ENCODE measurements around the gene TRPM7. TPM values are rescaled to one million over a fixed set of nuclear protein-coding genes. Genes with fewer than 3 reads are reported as not detected.

The TRPM7 gene
- total and polyA plus RNA-seq, 4 experiments from 2014 or later: 12.2 to 66.7 (median 40.1) TPM

DNA sequence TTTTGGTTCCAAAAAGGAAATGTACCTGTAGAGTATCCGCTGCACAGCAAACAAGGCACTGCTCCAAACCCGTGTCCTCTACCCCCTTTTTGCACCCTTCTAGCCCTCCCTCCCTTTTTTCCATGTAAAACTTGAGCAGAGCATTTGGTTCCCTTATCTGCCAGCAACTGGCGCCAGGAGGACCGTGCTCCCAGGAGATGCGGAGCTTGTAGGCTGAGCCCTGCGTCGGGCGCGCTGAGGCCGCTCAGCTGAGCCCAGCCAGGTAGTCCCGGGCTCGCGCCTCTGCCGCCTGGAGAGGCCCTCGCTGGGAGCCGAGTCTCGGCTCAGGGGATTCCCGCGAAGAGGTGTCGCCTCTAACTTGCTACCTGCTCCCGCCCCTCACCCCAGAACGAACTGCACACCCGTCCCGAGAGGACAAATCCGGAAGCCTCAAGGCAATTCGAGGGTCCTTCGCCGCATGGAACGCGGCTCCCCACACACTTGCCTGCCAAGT, 575 bp downstream of the TRPM7 start:
- Mint-ChIP-seq H3K9me3 (peaks cover 0 to 5% (median 0%) of the 10 kb centered on the region in 8 donors), H3K4me1 (peaks cover 38 to 67% (median 51%) of the 10 kb centered on the region in 4 donors), H3K27ac (peak overlapping the region; percentile 98 to 100 (median 99)), H3K4me3 (peak overlapping the region; percentile 98 to 100 (median 99)), H3K36me3 (peaks cover 5 to 37% of the 10 kb centered on the region in 2 donors), H3K27me3 (no peaks in the 10 kb centered on the region)
- CTCF ChIA-PET (ENCODE audit: partially characterized antibody): interaction anchor here (1.7 to 2.3 kb wide), 2 partner anchors 10 to 223 kb away, joined by 6 to 8 read pairs; partner anchors contain the start of gene AP4E1
- H3K27me3 ChIP-seq (ENCODE audit: insufficient read depth, low read length): no peaks in the 10 kb centered on the region
- intact Hi-C loops (cut with micrococcal nuclease): loop anchor here (1.0 to 2.0 kb wide), 6 partner anchors 11 to 1065 kb away; partner anchors contain the start of genes DTWD1, FAM227B, SPPL2A and USP8
- POLR2A ChIA-PET (ENCODE audit: partially characterized antibody): interaction anchor here (1.0 to 2.3 kb wide), 9 partner anchors 9 to 331 kb away, joined by 3 to 14 read pairs (median 7); partner anchors contain the start of genes AP4E1, GABPB1 and SPPL2A
- H3K4me1 ChIP-seq (ENCODE audit: insufficient read depth, low read length): peaks cover 58% of the 10 kb centered on the region
- H3K36me3 ChIP-seq (ENCODE audit: insufficient read depth, low read length): no peaks in the 10 kb centered on the region
- peak in 4 of 5 donors; percentile 70 to 93 (median 76) for DNase-seq
- H3K9me3 ChIP-seq (ENCODE audit: control insufficient read depth in 1 of 2, low read length in 2 of 2): no peaks in the 10 kb centered on the region
- peak overlapping the region; percentile 99 for H3K27ac ChIP-seq (ENCODE audit: low read depth, low read length)
- H3K4me3 ChIP-seq (ENCODE audit: low read length in 2 of 2): peak overlapping the region; percentile 89 to 99

DNA sequence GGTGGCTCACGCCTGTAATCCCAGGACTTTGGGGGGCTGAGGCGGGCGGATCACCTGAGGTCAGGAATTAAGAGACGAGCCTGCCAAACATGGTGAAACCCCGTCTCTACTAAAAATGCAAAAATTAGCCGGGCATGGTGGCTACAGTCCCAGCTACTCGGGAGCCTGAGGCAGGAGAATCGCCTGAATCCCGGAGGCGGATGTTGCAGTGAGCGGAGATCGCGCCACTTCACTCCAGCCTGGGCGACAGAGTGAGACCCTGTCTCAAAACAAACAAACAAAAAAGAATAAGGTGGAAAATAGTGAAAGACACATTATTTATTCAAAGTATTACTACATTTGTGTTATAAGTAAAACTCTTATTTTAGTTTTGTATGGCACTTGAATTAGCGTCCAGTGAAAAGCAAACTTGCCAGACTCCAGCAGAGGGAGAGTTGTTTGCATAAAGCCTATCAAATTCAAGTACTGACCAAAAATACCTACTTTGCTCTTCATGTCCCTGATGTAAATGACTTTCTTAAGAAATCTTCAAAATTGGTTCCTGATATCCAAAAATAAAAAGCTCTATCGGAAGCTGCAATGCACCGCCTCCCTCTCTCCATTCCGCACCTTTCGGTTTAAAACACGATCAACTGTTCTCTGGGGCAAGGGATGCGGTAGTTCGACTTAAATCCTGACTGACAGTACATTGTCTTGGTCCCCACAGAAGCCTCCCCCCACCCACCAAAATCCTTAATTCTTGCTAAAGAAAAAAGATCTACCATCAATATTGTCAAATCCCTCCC, 1.2 kb downstream of the TRPM7 start:
- no peaks in the 10 kb centered on the region for H3K9me3 ChIP-seq (ENCODE audit: control insufficient read depth in 1 of 2, low read length in 2 of 2)
- peak overlapping the region; percentile 89 to 99 for H3K4me3 ChIP-seq (ENCODE audit: low read length in 2 of 2)
- intact Hi-C loops (cut with micrococcal nuclease): no loop called here
- CTCF ChIA-PET (ENCODE audit: partially characterized antibody): interaction anchor here (1.7 to 2.3 kb wide), 2 partner anchors 10 to 224 kb away, joined by 6 to 8 read pairs; partner anchors contain the start of gene AP4E1
- peak overlapping the region; percentile 99 for H3K27ac ChIP-seq (ENCODE audit: low read depth, low read length)
- POLR2A ChIA-PET (ENCODE audit: partially characterized antibody): interaction anchor here (0.7 to 2.3 kb wide), 10 partner anchors 8 to 330 kb away, joined by 3 to 14 read pairs (median 6); partner anchors contain the start of genes AP4E1, GABPB1 and SPPL2A
- no peaks in the 10 kb centered on the region for H3K27me3 ChIP-seq (ENCODE audit: insufficient read depth, low read length)
- H3K36me3 Mint-ChIP-seq: peaks cover 5 to 37% of the 10 kb centered on the region in 2 donors
- peaks cover 40 to 72% (median 55%) of the 10 kb centered on the region in 4 donors for H3K4me1 Mint-ChIP-seq
- H3K36me3 ChIP-seq (ENCODE audit: insufficient read depth, low read length): no peaks in the 10 kb centered on the region
- peak overlapping the region; percentile 98 to 100 (median 99) for H3K27ac Mint-ChIP-seq
- H3K4me3 Mint-ChIP-seq: peak overlapping the region; percentile 98 to 100 (median 99)
- no peaks in the 10 kb centered on the region for H3K27me3 Mint-ChIP-seq
- DNase-seq: no peak
- H3K9me3 Mint-ChIP-seq: peaks cover 0 to 5% (median 0%) of the 10 kb centered on the region in 8 donors
- peaks cover 63% of the 10 kb centered on the region for H3K4me1 ChIP-seq (ENCODE audit: insufficient read depth, low read length)

DNA sequence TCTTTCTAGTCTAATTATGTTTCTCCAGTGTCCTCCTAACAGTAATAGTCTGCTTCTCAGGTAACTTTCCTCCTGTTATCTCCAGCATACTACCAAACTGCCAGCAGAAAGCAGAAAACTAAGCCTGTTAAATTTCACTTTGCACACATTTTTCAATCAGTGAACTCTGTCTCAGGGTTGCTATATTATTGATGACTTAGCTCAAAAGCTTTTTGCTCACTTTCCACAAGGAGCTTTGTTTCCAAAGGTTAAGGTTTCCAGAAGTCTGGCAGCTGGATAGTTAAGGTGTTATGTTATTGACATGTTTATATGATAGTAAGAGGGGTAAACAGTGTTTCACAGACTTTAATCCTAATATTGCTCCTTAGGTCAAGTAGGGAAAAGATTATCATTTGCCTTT, 5.1 kb downstream of the TRPM7 start:
- intact Hi-C loops (cut with micrococcal nuclease): no loop called here
- POLR2A ChIA-PET (ENCODE audit: partially characterized antibody): no interaction called here
- peaks cover 63% of the 10 kb centered on the region for H3K4me1 ChIP-seq (ENCODE audit: insufficient read depth, low read length)
- no peaks in the 10 kb centered on the region for H3K36me3 ChIP-seq (ENCODE audit: insufficient read depth, low read length)
- no peak overlapping the region for H3K27ac ChIP-seq (ENCODE audit: low read depth, low read length)
- no peaks in the 10 kb centered on the region for H3K27me3 ChIP-seq (ENCODE audit: insufficient read depth, low read length)
- H3K9me3 Mint-ChIP-seq: no peaks in the 10 kb centered on the region
- H3K27ac Mint-ChIP-seq: peak overlapping the region in 6 of 7 donors; percentile 40 to 100 (median 73)
- H3K4me1 Mint-ChIP-seq: peaks cover 37 to 76% (median 52%) of the 10 kb centered on the region in 4 donors
- H3K27me3 Mint-ChIP-seq: no peaks in the 10 kb centered on the region
- CTCF ChIA-PET (ENCODE audit: partially characterized antibody): interaction anchor here (1.0 kb wide), 1 partner anchor 9 kb away, joined by 3 read pairs; no protein-coding TSS in a partner anchor
- peak overlapping the region in 4 of 8 donors; percentile 21 to 49 (median 43) for H3K4me3 Mint-ChIP-seq
- H3K36me3 Mint-ChIP-seq: peaks cover 5 to 35% of the 10 kb centered on the region in 2 donors
- H3K9me3 ChIP-seq (ENCODE audit: control insufficient read depth in 1 of 2, low read length in 2 of 2): no peaks in the 10 kb centered on the region
- DNase-seq: no peak
- no peak overlapping the region for H3K4me3 ChIP-seq (ENCODE audit: low read length in 2 of 2)

DNA sequence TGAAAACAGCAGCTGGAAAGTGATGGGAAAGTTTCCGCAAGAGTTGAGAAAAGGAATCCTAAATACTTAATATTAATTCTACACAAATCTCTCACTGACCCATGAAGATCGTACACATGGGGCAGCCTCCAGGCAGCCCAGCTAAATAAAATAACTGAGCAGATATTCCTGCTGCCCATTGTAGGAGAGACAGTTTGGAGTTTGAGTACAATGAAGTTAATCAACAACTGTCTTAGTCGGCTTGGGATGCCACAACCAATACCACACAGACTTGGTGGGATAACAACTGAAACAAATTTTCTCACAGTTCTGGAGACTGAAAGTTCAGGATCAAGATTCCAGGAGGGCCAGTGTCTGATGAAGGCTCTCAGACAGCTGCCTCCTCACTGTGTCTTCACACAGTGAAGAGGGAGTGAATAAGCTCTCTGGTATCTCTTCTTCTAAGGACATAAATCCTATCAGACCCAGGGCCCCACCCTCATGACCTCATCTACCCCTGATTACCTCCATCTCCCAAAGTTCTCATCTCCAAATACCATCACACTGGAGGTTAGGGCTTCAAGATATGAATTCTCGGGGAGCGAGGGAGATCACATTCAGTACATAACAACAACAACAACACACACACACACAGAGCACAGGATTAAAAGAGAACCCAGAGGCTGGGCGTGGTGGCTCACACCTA, 9.7 kb downstream of the TRPM7 start:
- no peaks in the 10 kb centered on the region for H3K27me3 ChIP-seq (ENCODE audit: insufficient read depth, low read length)
- Mint-ChIP-seq H3K4me1 (peaks cover 15 to 45% (median 31%) of the 10 kb centered on the region in 4 donors), H3K9me3 (no peaks in the 10 kb centered on the region), H3K27ac (peak overlapping the region in 6 of 7 donors; percentile 17 to 83 (median 36)), H3K36me3 (peaks cover 3 to 18% of the 10 kb centered on the region in 2 donors), H3K27me3 (no peaks in the 10 kb centered on the region), H3K4me3 (peak overlapping the region in 2 of 8 donors; percentile 13 to 31)
- H3K4me1 ChIP-seq (ENCODE audit: insufficient read depth, low read length): peaks cover 34% of the 10 kb centered on the region
- no peaks in the 10 kb centered on the region for H3K36me3 ChIP-seq (ENCODE audit: insufficient read depth, low read length)
- DNase-seq: no peak
- ChIA-PET CTCF (ENCODE audit: partially characterized antibody) (interaction anchor here (0.6 to 3.6 kb wide), 10 partner anchors 9 to 239 kb away, joined by 3 to 27 read pairs (median 4); no protein-coding TSS in a partner anchor), POLR2A (ENCODE audit: partially characterized antibody) (interaction anchor here (1.0 kb wide), 1 partner anchor 9 kb away, joined by 6 read pairs; the partner anchor contains the start of gene TRPM7)
- no peak overlapping the region for H3K4me3 ChIP-seq (ENCODE audit: low read length in 2 of 2)
- H3K27ac ChIP-seq (ENCODE audit: low read depth, low read length): no peak overlapping the region
- intact Hi-C loops (cut with micrococcal nuclease): no loop called here
- H3K9me3 ChIP-seq (ENCODE audit: control insufficient read depth in 1 of 2, low read length in 2 of 2): no peaks in the 10 kb centered on the region

DNA sequence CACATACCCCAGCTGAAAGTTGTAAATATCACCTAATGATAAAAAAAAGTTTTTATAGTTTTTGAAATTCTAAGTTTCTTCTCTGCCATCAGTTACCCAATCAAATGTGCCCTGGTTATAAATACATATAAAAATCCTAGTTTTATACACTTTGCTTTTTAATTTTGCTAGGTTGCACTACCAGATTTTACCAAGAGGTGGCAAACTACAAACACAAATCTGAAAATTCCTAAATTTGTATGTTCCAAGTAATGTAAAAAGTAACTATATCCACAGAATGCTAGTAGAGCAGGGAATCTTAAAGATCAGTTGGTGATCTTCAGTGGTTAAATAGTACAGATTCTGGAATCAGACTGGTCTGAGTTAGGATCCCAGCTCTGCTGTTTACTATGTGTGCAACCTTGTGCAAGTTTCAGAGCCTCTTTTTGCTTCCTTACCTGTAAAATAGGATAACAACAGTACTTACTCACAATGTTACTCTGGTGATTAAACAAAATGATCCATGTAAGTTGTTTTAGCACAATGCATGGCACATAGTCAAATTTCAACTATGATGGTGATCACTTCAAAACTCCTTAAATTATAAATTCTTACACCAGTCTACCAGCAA, 11.0 kb downstream of the TRPM7 start:
- peak in 4 of 5 donors; percentile 18 to 44 (median 30) for DNase-seq
- H3K4me1 ChIP-seq (ENCODE audit: insufficient read depth, low read length): peaks cover 21% of the 10 kb centered on the region
- H3K36me3 ChIP-seq (ENCODE audit: insufficient read depth, low read length): no peaks in the 10 kb centered on the region
- H3K4me3 ChIP-seq (ENCODE audit: low read length in 2 of 2): no peak overlapping the region
- Mint-ChIP-seq H3K27ac (peak overlapping the region in 5 of 7 donors; percentile 19 to 56 (median 46)), H3K27me3 (no peaks in the 10 kb centered on the region), H3K36me3 (peaks cover 3 to 11% of the 10 kb centered on the region in 2 donors), H3K9me3 (no peaks in the 10 kb centered on the region), H3K4me1 (peaks cover 11 to 41% (median 29%) of the 10 kb centered on the region in 4 donors), H3K4me3 (no peak overlapping the region)
- H3K27ac ChIP-seq (ENCODE audit: low read depth, low read length): no peak overlapping the region
- ChIA-PET POLR2A (ENCODE audit: partially characterized antibody) (interaction anchor here (1.0 to 1.4 kb wide), 3 partner anchors 201 to 233 kb away, joined by 3 to 5 read pairs (median 4); no protein-coding TSS in a partner anchor), CTCF (ENCODE audit: partially characterized antibody) (interaction anchor here (1.0 to 3.6 kb wide), 16 partner anchors 9 to 240 kb away, joined by 3 to 27 read pairs (median 4); partner anchors contain the start of gene AP4E1)
- intact Hi-C loops (cut with micrococcal nuclease): loop anchor here (1.0 kb wide), 4 partner anchors 11 to 233 kb away; partner anchors contain the start of genes AP4E1 and TRPM7
- no peaks in the 10 kb centered on the region for H3K27me3 ChIP-seq (ENCODE audit: insufficient read depth, low read length)
- no peaks in the 10 kb centered on the region for H3K9me3 ChIP-seq (ENCODE audit: control insufficient read depth in 1 of 2, low read length in 2 of 2)

DNA sequence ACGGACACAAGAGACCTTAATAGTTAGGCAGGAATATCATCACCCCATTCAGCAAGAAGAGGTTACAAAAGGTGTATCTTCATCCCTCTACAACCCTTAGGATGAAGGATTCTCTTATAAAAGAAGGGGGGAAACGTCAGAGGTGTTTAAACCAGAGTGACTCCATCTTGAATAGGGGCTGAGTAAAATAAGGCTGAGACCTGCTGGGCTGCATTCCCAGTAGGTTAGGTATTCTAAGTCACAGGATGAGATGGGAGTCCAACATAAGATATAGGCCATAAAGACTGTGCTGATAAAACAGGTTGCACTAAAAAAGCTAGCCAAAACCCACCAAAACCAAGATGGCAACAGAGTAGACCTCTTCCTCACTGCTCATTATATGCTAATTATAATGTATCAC, 16.5 kb downstream of the TRPM7 start:
- Histone ChIP-seq H3K9me3 (ENCODE audit: control insufficient read depth in 1 of 2, low read length in 2 of 2) (no peaks in the 10 kb centered on the region), H3K36me3 (ENCODE audit: insufficient read depth, low read length) (no peaks in the 10 kb centered on the region), H3K4me1 (ENCODE audit: insufficient read depth, low read length) (peaks cover 7% of the 10 kb centered on the region), H3K27me3 (ENCODE audit: insufficient read depth, low read length) (no peaks in the 10 kb centered on the region), H3K4me3 (ENCODE audit: low read length in 2 of 2) (no peak overlapping the region), H3K27ac (ENCODE audit: low read depth, low read length) (no peak overlapping the region)
- H3K9me3 Mint-ChIP-seq: no peaks in the 10 kb centered on the region
- peak overlapping the region in 2 of 7 donors; percentile 4 to 20 for H3K27ac Mint-ChIP-seq
- ChIA-PET POLR2A (ENCODE audit: partially characterized antibody) (no interaction called here), CTCF (ENCODE audit: partially characterized antibody) (no interaction called here)
- H3K27me3 Mint-ChIP-seq: no peaks in the 10 kb centered on the region
- peaks cover 0 to 15% of the 10 kb centered on the region in 2 donors for H3K36me3 Mint-ChIP-seq
- peaks cover 16 to 39% (median 36%) of the 10 kb centered on the region in 4 donors for H3K4me1 Mint-ChIP-seq
- intact Hi-C loops (cut with micrococcal nuclease): no loop called here
- no peak for DNase-seq
- no peak overlapping the region for H3K4me3 Mint-ChIP-seq
